MCF 10A (cell line): Measurements from ENCODE around the gene ARHGAP28. TPM values are rescaled to one million over a fixed set of nuclear protein-coding genes. Genes with fewer than 3 reads are reported as not detected.

Experiments used
- BruUV-seq: library from RNA; stranded (reverse); fragments of 400-500 nt; replicated peaks from 2 replicates; lab custom pipeline; 2021; lab: Mats Ljungman, UMichigan
- CTCF ChIA-PET: fragments of 300-600 bp; sonication (Branson Sonifier 250); formaldehyde crosslinking; extraction: SDS; loops from one replicate; lab custom pipeline; 2021; ENCODE audit warnings: antibody characterized with exemption, inconsistent platforms; lab: Yijun Ruan, JAX
- POLR2A ChIA-PET: fragments of 300-600, 350-650 bp; sonication (Branson Sonifier 250); formaldehyde crosslinking; extraction: SDS; loops from one replicate; lab custom pipeline; 2020; ENCODE audit warnings: antibody characterized with exemption, inconsistent platforms; lab: Yijun Ruan, JAX
- DNase-seq: peaks from one replicate; pipeline ENCODE4 v3.0.0-alpha.2; 2018; ENCODE audit not compliant: unreplicated experiment
- H3K27ac Mint-ChIP-seq: one replicate; pipeline ENCODE4 v1.8.0; 2022; ENCODE audit warnings: mild to moderate bottlenecking, low read depth, mixed read lengths; ENCODE audit not compliant: unreplicated experiment
- H3K27me3 Mint-ChIP-seq: one replicate; pipeline ENCODE4 v1.8.0; 2022; ENCODE audit warnings: mixed read lengths; ENCODE audit not compliant: insufficient read depth, unreplicated experiment
- H3K36me3 Mint-ChIP-seq: one replicate; pipeline ENCODE4 v1.8.0; 2022; ENCODE audit warnings: mild to moderate bottlenecking, moderate library complexity, mixed read lengths; ENCODE audit not compliant: insufficient read depth, unreplicated experiment
- H3K4me1 Mint-ChIP-seq: one replicate; pipeline ENCODE4 v1.8.0; 2022; ENCODE audit warnings: mixed read lengths; ENCODE audit not compliant: insufficient read depth, unreplicated experiment
- H3K4me3 Mint-ChIP-seq: one replicate; pipeline ENCODE4 v1.8.0; 2022; ENCODE audit warnings: mild to moderate bottlenecking, moderate library complexity, mixed read lengths; ENCODE audit not compliant: unreplicated experiment
- H3K9me3 Mint-ChIP-seq: one replicate; pipeline ENCODE4 v1.8.0; 2022; ENCODE audit warnings: mixed read lengths; ENCODE audit not compliant: unreplicated experiment
- CTCF ChIP-seq: fragments of 200-600 bp; IDR thresholded peaks from one replicate; pipeline ENCODE4 v1.8.0; 2022; ENCODE audit warnings: antibody characterized with exemption, mild to moderate bottlenecking; ENCODE audit not compliant: unreplicated experiment
- intact Hi-C: fragments of 100-400 bp; cut with micrococcal nuclease; formaldehyde crosslinking; loops from 2 replicates; pipeline ENCODE4 v1.14.1; 2022
- total RNA-seq: library from RNA; stranded (reverse); gene quantifications from 2 replicates; pipeline ENCODE4 v1.2.3, GENCODE V29; 2022

ARHGAP28 gene
- total RNA-seq, 1 experiment from 2014 or later, result 3.0 TPM

- BruUV-seq, result no TSS peak
- ChIA-PET CTCF (interaction anchor here (0.7 to 2.3 kb wide), 4 partner anchors 9 to 153 kb away, joined by 3 to 7 read pairs (median 4); no protein-coding TSS in a partner anchor), POLR2A (interaction anchor here (0.6 to 1.4 kb wide), 2 partner anchors 11 to 49 kb away, joined by 3 to 4 read pairs; no protein-coding TSS in a partner anchor)
- intact Hi-C loops, result loop anchor here (5.0 to 10.0 kb wide), 3 partner anchors 154 to 868 kb away; no protein-coding TSS in a partner anchor
- Mint-ChIP-seq H3K4me3 (no peak overlapping the region), H3K27ac (no peak overlapping the region), H3K4me1 (peaks cover 19% of the 10 kb centered on the region), H3K27me3 (no peaks in the 10 kb centered on the region), H3K9me3 (no peaks in the 10 kb centered on the region), H3K36me3 (peaks cover 5% of the 10 kb centered on the region)
- no peak for DNase-seq
- no peak for TF ChIP-seq CTCF
Measured at GRCh38 chr18:6732952-6733351, 3.4 kb downstream of the ARHGAP28 start.

GRCh38 chr18:6733758-6734157 lies 4.2 kb downstream of the ARHGAP28 start:
- ChIA-PET POLR2A (interaction anchor here (0.6 to 1.4 kb wide), 3 partner anchors 10 to 1487 kb away, joined by 3 to 4 read pairs (median 4); no protein-coding TSS in a partner anchor), CTCF (interaction anchor here (0.6 to 2.3 kb wide), 4 partner anchors 141 to 891 kb away, joined by 3 to 6 read pairs (median 3); no protein-coding TSS in a partner anchor)
- H3K4me3 Mint-ChIP-seq, result no peak overlapping the region
- H3K27me3 Mint-ChIP-seq, result no peaks in the 10 kb centered on the region
- peaks cover 5% of the 10 kb centered on the region for H3K36me3 Mint-ChIP-seq
- TF ChIP-seq CTCF, result no peak
- peaks cover 19% of the 10 kb centered on the region for H3K4me1 Mint-ChIP-seq
- no peak overlapping the region for H3K27ac Mint-ChIP-seq
- no peak for DNase-seq
- no peaks in the 10 kb centered on the region for H3K9me3 Mint-ChIP-seq
- no TSS peak for BruUV-seq
- intact Hi-C loops, result loop anchor here (5.0 to 10.0 kb wide), 3 partner anchors 154 to 869 kb away; no protein-coding TSS in a partner anchor

- H3K27me3 Mint-ChIP-seq, result no peaks in the 10 kb centered on the region
- H3K4me1 Mint-ChIP-seq, result peaks cover 19% of the 10 kb centered on the region
- no peak for DNase-seq
- BruUV-seq, result no TSS peak
- CTCF ChIA-PET, result interaction anchor here (0.6 kb wide), 1 partner anchor 71 kb away, joined by 4 read pairs; no protein-coding TSS in a partner anchor
- no peak for TF ChIP-seq CTCF
- no peaks in the 10 kb centered on the region for H3K36me3 Mint-ChIP-seq
- no peak overlapping the region for H3K27ac Mint-ChIP-seq
- intact Hi-C loops, result loop anchor here (5.0 to 10.0 kb wide), 3 partner anchors 152 to 870 kb away; no protein-coding TSS in a partner anchor
- H3K9me3 Mint-ChIP-seq, result no peaks in the 10 kb centered on the region
- H3K4me3 Mint-ChIP-seq, result no peak overlapping the region
- POLR2A ChIA-PET, result no interaction called here
Measured at GRCh38 chr18:6734726-6735430, 5.4 kb downstream of the ARHGAP28 start.

- ChIA-PET POLR2A (no interaction called here), CTCF (interaction anchor here (1.0 kb wide), 1 partner anchor 10 kb away, joined by 3 read pairs; no protein-coding TSS in a partner anchor)
- DNase-seq, result no peak
- no peaks in the 10 kb centered on the region for H3K27me3 Mint-ChIP-seq
- no peak overlapping the region for H3K4me3 Mint-ChIP-seq
- no peaks in the 10 kb centered on the region for H3K36me3 Mint-ChIP-seq
- no peak for TF ChIP-seq CTCF
- BruUV-seq, result no TSS peak
- H3K27ac Mint-ChIP-seq, result no peak overlapping the region
- no peaks in the 10 kb centered on the region for H3K9me3 Mint-ChIP-seq
- H3K4me1 Mint-ChIP-seq, result peaks cover 22% of the 10 kb centered on the region
- intact Hi-C loops, result loop anchor here (10.0 kb wide), 1 partner anchor 873 kb away; no protein-coding TSS in a partner anchor
Measured at GRCh38 chr18:6737833-6738232, 8.3 kb downstream of the ARHGAP28 start.
